WTC11 (cell line): ENCODE data around the gene RBM20. TPM values are rescaled to one million over a fixed set of nuclear protein-coding genes. Genes with fewer than 3 reads are reported as not detected.

Experiments used
- ATAC-seq: fragments of 200-7000 bp; cut with Tn5 transposase; 2 replicates; pipeline ENCODE4 v1.10.0; 2021; ENCODE audit warnings: mild to moderate bottlenecking, moderate library complexity
- CTCF ChIA-PET: fragments of 300-600 bp; sonication (Branson Sonifier 250); formaldehyde crosslinking; loops from one replicate; lab custom pipeline; 2021; ENCODE audit warnings: antibody characterized with exemption; lab: Charles Lee
- POLR2A ChIA-PET: fragments of 350-600 bp; sonication (Branson Sonifier 250); formaldehyde crosslinking; loops from one replicate; lab custom pipeline; 2021; ENCODE audit warnings: antibody characterized with exemption; lab: Charles Lee
- DNase-seq: peaks from one replicate; pipeline ENCODE4 v3.0.0; 2021; ENCODE audit warnings: low spot score
- H3K27ac Mint-ChIP-seq: 2 replicates; pipeline ENCODE4 v1.8.0; 2021; ENCODE audit warnings: mixed read lengths
- H3K27me3 Mint-ChIP-seq: 2 replicates; pipeline ENCODE4 v1.8.0; 2021; ENCODE audit warnings: low read depth, mild to moderate bottlenecking, moderate library complexity, mixed read lengths
- H3K36me3 Mint-ChIP-seq: 2 replicates; pipeline ENCODE4 v1.8.0; 2021; ENCODE audit warnings: mixed read lengths
- H3K4me1 Mint-ChIP-seq: 2 replicates; pipeline ENCODE4 v1.8.0; 2022; ENCODE audit warnings: mixed read lengths
- H3K4me3 Mint-ChIP-seq: 2 replicates; pipeline ENCODE4 v1.8.0; 2021; ENCODE audit warnings: mild to moderate bottlenecking, moderate library complexity, mixed read lengths
- H3K9me3 Mint-ChIP-seq: 2 replicates; pipeline ENCODE4 v1.8.0; 2021; ENCODE audit warnings: mixed read lengths
- E2F4 ChIP-seq: sonication (generic); formaldehyde crosslinking; IDR thresholded peaks from 2 replicates; pipeline ENCODE4 v1.8.1; 2022; ENCODE audit warnings: low read depth, mild to moderate bottlenecking, moderate library complexity, missing genetic modification reagents, borderline replicate concordance
- E2F5 ChIP-seq: sonication (generic); formaldehyde crosslinking; IDR thresholded peaks from 2 replicates; pipeline ENCODE4 v1.8.1; 2022; ENCODE audit warnings: mild to moderate bottlenecking, moderate library complexity, missing genetic modification reagents
- FOXK1 ChIP-seq: sonication (generic); formaldehyde crosslinking; IDR thresholded peaks from 2 replicates; pipeline ENCODE4 v1.8.0; 2022; ENCODE audit warnings: mild to moderate bottlenecking, moderate library complexity, missing genetic modification reagents
- GTF2I ChIP-seq: fragments of 250-450 bp; sonication (Bioruptor Pico); conservative IDR thresholded peaks from 2 replicates; pipeline ENCODE4 v1.4.0; 2021; ENCODE audit warnings: mild to moderate bottlenecking
- JAZF1 ChIP-seq: fragments of 250-450 bp; sonication (Bioruptor Pico); IDR thresholded peaks from 2 replicates; pipeline ENCODE4 v1.9.0; 2021; ENCODE audit warnings: moderate library complexity, mild to moderate bottlenecking, inconsistent platforms
- NR1H2 ChIP-seq: sonication (generic); formaldehyde crosslinking; IDR thresholded peaks from 2 replicates; pipeline ENCODE4 v1.9.0; 2021; ENCODE audit warnings: mild to moderate bottlenecking, moderate library complexity, missing genetic modification reagents
- NR2C2 ChIP-seq: sonication (generic); formaldehyde crosslinking; IDR thresholded peaks from 2 replicates; pipeline ENCODE4 v1.8.0; 2022; ENCODE audit warnings: mild to moderate bottlenecking, missing genetic modification reagents
- RELA ChIP-seq: sonication (generic); formaldehyde crosslinking; IDR thresholded peaks from 2 replicates; pipeline ENCODE4 v1.8.1; 2022; ENCODE audit warnings: missing genetic modification reagents, mild to moderate bottlenecking, borderline replicate concordance
- SOX15 ChIP-seq: fragments of 250-450 bp; sonication (Bioruptor Pico); IDR thresholded peaks from 2 replicates; pipeline ENCODE4 v1.9.0; 2021; ENCODE audit warnings: mild to moderate bottlenecking
- TEAD1 ChIP-seq: sonication (generic); formaldehyde crosslinking; IDR thresholded peaks from 2 replicates; pipeline ENCODE4 v1.8.0; 2022; ENCODE audit warnings: mild to moderate bottlenecking, missing genetic modification reagents
- USF1 ChIP-seq: sonication (generic); formaldehyde crosslinking; IDR thresholded peaks from 2 replicates; pipeline ENCODE4 v1.8.0; 2022; ENCODE audit warnings: mild to moderate bottlenecking, missing genetic modification reagents
- USF2 ChIP-seq: sonication (generic); formaldehyde crosslinking; IDR thresholded peaks from 2 replicates; pipeline ENCODE4 v1.8.1; 2023; ENCODE audit warnings: mild to moderate bottlenecking, missing genetic modification reagents, moderate library complexity
- ZNF396 ChIP-seq: fragments of 250-450 bp; sonication (Bioruptor Pico); IDR thresholded peaks from 2 replicates; pipeline ENCODE4 v1.8.0; 2021; ENCODE audit warnings: mild to moderate bottlenecking, moderate library complexity, borderline replicate concordance
- ZNF532 ChIP-seq: fragments of 250-450 bp; sonication (Bioruptor Pico); IDR thresholded peaks from 2 replicates; pipeline ENCODE4 v1.9.0; 2021; ENCODE audit warnings: mild to moderate bottlenecking, borderline replicate concordance
- total RNA-seq: library from RNA; stranded (reverse); gene quantifications from 3 replicates; pipeline ENCODE4 v1.2.3, GENCODE V29; 2021

The RBM20 gene
- total RNA-seq, 1 experiment from 2014 or later: 0.52 TPM

- H3K27ac Mint-ChIP-seq: no peak overlapping the region
- CTCF ChIA-PET: no interaction called here
- POLR2A ChIA-PET: no interaction called here
- no peak for ATAC-seq
- H3K4me1 Mint-ChIP-seq: no peaks in the 10 kb centered on the region
- no peak overlapping the region for H3K4me3 Mint-ChIP-seq
- H3K9me3 Mint-ChIP-seq: peaks cover 4% of the 10 kb centered on the region; the same call in 1 of the 2 replicates
- no peaks in the 10 kb centered on the region for H3K36me3 Mint-ChIP-seq
- no peak for DNase-seq
- no peaks in the 10 kb centered on the region for H3K27me3 Mint-ChIP-seq
- TF ChIP-seq FOXK1 (CRISPR knock-in tag): no peak
- no peak for TF ChIP-seq SOX15 (CRISPR knock-in tag)
- TF ChIP-seq ZNF532 (CRISPR knock-in tag): no peak
- TF ChIP-seq E2F5: no peak
- TF ChIP-seq ZNF396 (CRISPR knock-in tag): no peak
- no peak for TF ChIP-seq E2F4 (CRISPR knock-in tag)
- no peak for TF ChIP-seq TEAD1 (CRISPR knock-in tag)
- no peak for TF ChIP-seq USF2
- no peak for TF ChIP-seq NR1H2 (CRISPR knock-in tag)
- no peak for TF ChIP-seq USF1 (CRISPR knock-in tag)
- TF ChIP-seq JAZF1 (CRISPR knock-in tag): no peak
- TF ChIP-seq NR2C2 (CRISPR knock-in tag): no peak
Observed at GRCh38 chr10:110754375-110755105, 110.4 kb downstream of the RBM20 start.

GRCh38 chr10:110755781-110756180 is 111.6 kb downstream of the RBM20 start:
- no peak for TF ChIP-seq RELA (CRISPR knock-in tag)
- no peak for TF ChIP-seq GTF2I (CRISPR knock-in tag)
- Mint-ChIP-seq H3K4me3 (no peak overlapping the region), H3K27me3 (no peaks in the 10 kb centered on the region), H3K36me3 (no peaks in the 10 kb centered on the region), H3K9me3 (no peaks in the 10 kb centered on the region), H3K4me1 (no peaks in the 10 kb centered on the region), H3K27ac (no peak overlapping the region)
- ATAC-seq: no peak
- CTCF ChIA-PET: interaction anchor here (1.0 kb wide), 1 partner anchor 83 kb away, joined by 3 read pairs; no protein-coding TSS in a partner anchor
- DNase-seq: no peak
- POLR2A ChIA-PET: no interaction called here
